ENCODE results near the gene PPIH.

DNA sequence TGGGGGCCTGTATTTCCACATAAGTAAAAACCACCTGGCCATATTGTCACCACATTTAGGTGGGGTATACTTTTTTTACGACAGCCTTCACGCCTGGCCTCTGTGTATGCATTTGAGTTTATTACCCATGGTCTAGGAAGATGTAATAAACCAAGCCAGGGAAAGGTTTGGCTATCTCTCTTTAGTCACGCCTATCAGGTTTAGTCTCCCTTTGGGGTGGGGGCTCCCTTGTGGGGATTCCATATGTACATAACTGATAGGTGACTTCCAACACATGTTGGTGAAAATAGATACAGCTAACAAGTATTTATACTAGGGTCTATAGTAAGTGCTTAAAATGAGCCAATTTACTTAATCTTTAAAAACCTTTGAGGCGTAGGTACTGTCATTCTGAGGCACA lies 28.2 kb downstream of the PPIH start:
- TF ChIP-seq CTCF (IDR thresholded peaks at IDR 0.05; ENCODE audit: insufficient read depth, low read length) (no peak), REST (IDR thresholded peaks at IDR 0.05; ENCODE audit: insufficient replicate concordance, low read depth) (no peak), POLR2AphosphoS5 (IDR thresholded peaks at IDR 0.05; ENCODE audit: low read depth) (no peak)

Data from HL-60 (cell line).